COLO829 (cell line): ENCODE data around the gene HP.
"Not testable (repeated sequence)": the region's sequence is repeated elsewhere in the genome, so short reads cannot be mapped to it uniquely, and the experiment has no call there.

ENCODE experiments used
- DNase-seq: peaks from one replicate; pipeline ENCODE4 v3.0.0; 2012; ENCODE audit warnings: low spot score

The HP gene

GRCh38 chr16:72054254-72054847 is at the start of gene HP:
TSS of gene HP (plus strand) at chr16:72054505. CDS start at chr16:72054653, 148 bp downstream.
- DNase-seq = not testable (repeated sequence)

GRCh38 chr16:72008065-72008423 is 46.3 kb upstream of the HP start:
- DNase-seq = not testable (repeated sequence)

GRCh38 chr16:72008424-72009216 is 45.7 kb upstream of the HP start, which contains the start of gene DHODH:
TSS of gene DHODH (plus strand) at chr16:72008744. CDS start at chr16:72008765, 21 bp downstream.
- peak; percentile 96 for DNase-seq

- no peak for DNase-seq
These were observed 44.5 kb upstream of the HP start for GRCh38 chr16:72009779-72010178.

- DNase-seq = no peak
These were observed 41.7 kb upstream of the HP start for GRCh38 chr16:72012607-72013006.

- no peak for DNase-seq
These were observed 40.9 kb upstream of the HP start for GRCh38 chr16:72013389-72013788.

GRCh38 chr16:72013888-72014581 is 40.3 kb upstream of the HP start:
- DNase-seq = no peak

- DNase-seq = no peak
These were observed 39.6 kb upstream of the HP start for GRCh38 chr16:72014675-72015074.

- no peak for DNase-seq
These were observed 39.2 kb upstream of the HP start for GRCh38 chr16:72015124-72015523.

- no peak for DNase-seq
These were observed 35.8 kb upstream of the HP start for GRCh38 chr16:72018470-72018869.

GRCh38 chr16:72021043-72021442 is 33.3 kb upstream of the HP start:
- no peak for DNase-seq

- no peak for DNase-seq
These were observed 32.2 kb upstream of the HP start for GRCh38 chr16:72022127-72022526.

GRCh38 chr16:72023962-72024361 is 30.3 kb upstream of the HP start:
- DNase-seq = no peak

GRCh38 chr16:72024862-72025382 is 29.4 kb upstream of the HP start:
- no peak for DNase-seq

- no peak for DNase-seq
These were observed 28.7 kb upstream of the HP start for GRCh38 chr16:72025404-72026114.

- no peak for DNase-seq
These were observed 26.5 kb upstream of the HP start for GRCh38 chr16:72027669-72028378.

GRCh38 chr16:72029567-72030271 is 24.6 kb upstream of the HP start:
- DNase-seq = no peak

GRCh38 chr16:72033437-72033836 is 20.9 kb upstream of the HP start:
- no peak for DNase-seq

GRCh38 chr16:72036098-72036497 is 18.2 kb upstream of the HP start:
- peak; percentile 8 for DNase-seq

- DNase-seq = no peak
These were observed 12.1 kb upstream of the HP start for GRCh38 chr16:72042157-72042660.

GRCh38 chr16:72043058-72043457 is 11.2 kb upstream of the HP start:
- no peak for DNase-seq
